Measurements from ENCODE around the gene CLN3. TPM values are rescaled to one million over a fixed set of nuclear protein-coding genes. Genes with fewer than 3 reads are reported as not detected.
"Not testable (repeated sequence)": the region's sequence is repeated elsewhere in the genome, so short reads cannot be mapped to it uniquely, and the experiment has no call there.

CLN3 gene
- total RNA-seq, 1 donor from 2014 or later: 10.4 TPM

GRCh38 chr16:28473714-28474265, 18.1 kb downstream of the CLN3 start:
- no peak overlapping the region for H3K4me3 ChIP-seq (ENCODE audit: low read length in 3 of 3)
- H3K9ac ChIP-seq (ENCODE audit: low read depth in 1 of 3, low read length in 3 of 3): no peak overlapping the region
- H3K36me3 ChIP-seq (ENCODE audit: control insufficient read depth in 3 of 3, insufficient read depth in 3 of 3, low read length in 3 of 3): peaks cover 17 to 28% (median 18%) of the 10 kb centered on the region in 3 donors
- H3K9me3 ChIP-seq (ENCODE audit: control insufficient read depth in 3 of 3, low read length in 3 of 3): no peaks in the 10 kb centered on the region
- H3K4me1 ChIP-seq (ENCODE audit: control insufficient read depth in 3 of 3, insufficient read depth in 3 of 3, low read length in 3 of 3): no peaks in the 10 kb centered on the region
- H3K27me3 ChIP-seq (ENCODE audit: control insufficient read depth in 3 of 3, insufficient read depth in 3 of 3, low read length in 3 of 3): no peaks in the 10 kb centered on the region
- no peak overlapping the region for H3K27ac ChIP-seq (ENCODE audit: low read depth, low read length)

- not testable (repeated sequence) for H3K36me3 ChIP-seq (ENCODE audit: control insufficient read depth in 3 of 3, insufficient read depth in 3 of 3, low read length in 3 of 3); H3K4me1 ChIP-seq (ENCODE audit: control insufficient read depth in 3 of 3, insufficient read depth in 3 of 3, low read length in 3 of 3); H3K27me3 ChIP-seq (ENCODE audit: control insufficient read depth in 3 of 3, insufficient read depth in 3 of 3, low read length in 3 of 3); H3K9ac ChIP-seq (ENCODE audit: low read depth in 1 of 3, low read length in 3 of 3); H3K4me3 ChIP-seq (ENCODE audit: low read length in 3 of 3); H3K9me3 ChIP-seq (ENCODE audit: control insufficient read depth in 3 of 3, low read length in 3 of 3); H3K27ac ChIP-seq (ENCODE audit: low read depth, low read length)
Measured at GRCh38 chr16:28447081-28447480, 44.8 kb downstream of the CLN3 start.

- not testable (repeated sequence) for H3K4me3 ChIP-seq (ENCODE audit: low read length in 3 of 3); H3K4me1 ChIP-seq (ENCODE audit: control insufficient read depth in 3 of 3, insufficient read depth in 3 of 3, low read length in 3 of 3); H3K9ac ChIP-seq (ENCODE audit: low read depth in 1 of 3, low read length in 3 of 3); H3K9me3 ChIP-seq (ENCODE audit: control insufficient read depth in 3 of 3, low read length in 3 of 3); H3K36me3 ChIP-seq (ENCODE audit: control insufficient read depth in 3 of 3, insufficient read depth in 3 of 3, low read length in 3 of 3); H3K27me3 ChIP-seq (ENCODE audit: control insufficient read depth in 3 of 3, insufficient read depth in 3 of 3, low read length in 3 of 3); H3K27ac ChIP-seq (ENCODE audit: low read depth, low read length)
Measured at GRCh38 chr16:28446388-28446787, 45.5 kb downstream of the CLN3 start.

GRCh38 chr16:28443943-28444342, 47.9 kb downstream of the CLN3 start:
- H3K9me3 ChIP-seq (ENCODE audit: control insufficient read depth in 3 of 3, low read length in 3 of 3); H3K27me3 ChIP-seq (ENCODE audit: control insufficient read depth in 3 of 3, insufficient read depth in 3 of 3, low read length in 3 of 3); H3K36me3 ChIP-seq (ENCODE audit: control insufficient read depth in 3 of 3, insufficient read depth in 3 of 3, low read length in 3 of 3); H3K4me3 ChIP-seq (ENCODE audit: low read length in 3 of 3); H3K27ac ChIP-seq (ENCODE audit: low read depth, low read length); H3K4me1 ChIP-seq (ENCODE audit: control insufficient read depth in 3 of 3, insufficient read depth in 3 of 3, low read length in 3 of 3); H3K9ac ChIP-seq (ENCODE audit: low read depth in 1 of 3, low read length in 3 of 3): not testable (repeated sequence)

GRCh38 chr16:28438899-28439298, 53.0 kb downstream of the CLN3 start:
- not testable (repeated sequence) for H3K4me1 ChIP-seq (ENCODE audit: control insufficient read depth in 3 of 3, insufficient read depth in 3 of 3, low read length in 3 of 3); H3K9ac ChIP-seq (ENCODE audit: low read depth in 1 of 3, low read length in 3 of 3); H3K27ac ChIP-seq (ENCODE audit: low read depth, low read length); H3K27me3 ChIP-seq (ENCODE audit: control insufficient read depth in 3 of 3, insufficient read depth in 3 of 3, low read length in 3 of 3); H3K9me3 ChIP-seq (ENCODE audit: control insufficient read depth in 3 of 3, low read length in 3 of 3); H3K36me3 ChIP-seq (ENCODE audit: control insufficient read depth in 3 of 3, insufficient read depth in 3 of 3, low read length in 3 of 3); H3K4me3 ChIP-seq (ENCODE audit: low read length in 3 of 3)

GRCh38 chr16:28435340-28435739, 56.5 kb downstream of the CLN3 start:
- H3K9me3 ChIP-seq (ENCODE audit: control insufficient read depth in 3 of 3, low read length in 3 of 3); H3K9ac ChIP-seq (ENCODE audit: low read depth in 1 of 3, low read length in 3 of 3); H3K36me3 ChIP-seq (ENCODE audit: control insufficient read depth in 3 of 3, insufficient read depth in 3 of 3, low read length in 3 of 3); H3K4me3 ChIP-seq (ENCODE audit: low read length in 3 of 3); H3K27ac ChIP-seq (ENCODE audit: low read depth, low read length); H3K27me3 ChIP-seq (ENCODE audit: control insufficient read depth in 3 of 3, insufficient read depth in 3 of 3, low read length in 3 of 3); H3K4me1 ChIP-seq (ENCODE audit: control insufficient read depth in 3 of 3, insufficient read depth in 3 of 3, low read length in 3 of 3): not testable (repeated sequence)

Other genes with a start within 250 kb of the CLN3 start
- gene SBK1, start 199.5 kb downstream of the CLN3 start, total RNA-seq: 1.0 TPM
- not detected for gene NPIPB6, start 128.6 kb downstream of the CLN3 start, total RNA-seq
- 150 TPM for gene EIF3CL, start 88.2 kb downstream of the CLN3 start, total RNA-seq
- gene NPIPB7, start 19.7 kb downstream of the CLN3 start, total RNA-seq: not detected
- gene APOBR, start 2.6 kb upstream of the CLN3 start, total RNA-seq: under 0.01 TPM
- 0.52 TPM for gene IL27, start 14.8 kb upstream of the CLN3 start, total RNA-seq
- gene NUPR1, start 46.9 kb upstream of the CLN3 start, total RNA-seq: 3.7 TPM
- 19.8 TPM for gene SGF29, start 61.8 kb upstream of the CLN3 start, total RNA-seq
- gene SULT1A2, start 105.0 kb upstream of the CLN3 start, total RNA-seq: 0.52 TPM
- 2.6 TPM for gene SULT1A1, start 118.0 kb upstream of the CLN3 start, total RNA-seq
- not detected for gene NPIPB8, start 146.0 kb upstream of the CLN3 start, total RNA-seq
- 197 TPM for gene EIF3C, start 219.4 kb upstream of the CLN3 start, total RNA-seq